GM15510 (cell line): Measurements from ENCODE around the gene ZSWIM9.
A peak's percentile ranks its signal among the peaks of the same experiment; 100 is the strongest.

Experiments used
- POLR2A ChIP-seq: IDR thresholded peaks from 3 replicates; pipeline ENCODE4 v1.6.1; 2011; ENCODE audit warnings: borderline replicate concordance; ENCODE audit not compliant: insufficient read length; ENCODE audit errors: extremely low read depth

Gene ZSWIM9

DNA sequence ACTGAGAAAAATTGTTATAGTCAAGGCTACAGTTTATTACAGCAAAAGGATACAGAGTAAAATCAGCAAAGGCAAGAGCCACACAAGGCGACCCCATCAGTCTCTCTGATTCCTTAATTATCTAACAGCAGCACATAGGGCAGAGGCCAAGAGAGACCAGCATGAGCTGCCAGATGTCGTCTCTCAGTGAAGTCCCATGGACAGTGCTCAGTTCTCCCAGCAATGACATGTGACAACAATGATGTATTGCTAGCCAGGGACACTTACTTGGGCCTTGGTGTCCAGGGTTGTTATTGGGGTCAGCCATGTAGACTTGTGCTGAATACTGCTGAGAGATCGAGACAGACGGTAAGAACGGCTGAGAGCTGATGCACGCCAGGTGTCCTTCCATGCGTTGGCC, 22.3 kb downstream of the ZSWIM9 start:
- TF ChIP-seq POLR2A: no peak

DNA sequence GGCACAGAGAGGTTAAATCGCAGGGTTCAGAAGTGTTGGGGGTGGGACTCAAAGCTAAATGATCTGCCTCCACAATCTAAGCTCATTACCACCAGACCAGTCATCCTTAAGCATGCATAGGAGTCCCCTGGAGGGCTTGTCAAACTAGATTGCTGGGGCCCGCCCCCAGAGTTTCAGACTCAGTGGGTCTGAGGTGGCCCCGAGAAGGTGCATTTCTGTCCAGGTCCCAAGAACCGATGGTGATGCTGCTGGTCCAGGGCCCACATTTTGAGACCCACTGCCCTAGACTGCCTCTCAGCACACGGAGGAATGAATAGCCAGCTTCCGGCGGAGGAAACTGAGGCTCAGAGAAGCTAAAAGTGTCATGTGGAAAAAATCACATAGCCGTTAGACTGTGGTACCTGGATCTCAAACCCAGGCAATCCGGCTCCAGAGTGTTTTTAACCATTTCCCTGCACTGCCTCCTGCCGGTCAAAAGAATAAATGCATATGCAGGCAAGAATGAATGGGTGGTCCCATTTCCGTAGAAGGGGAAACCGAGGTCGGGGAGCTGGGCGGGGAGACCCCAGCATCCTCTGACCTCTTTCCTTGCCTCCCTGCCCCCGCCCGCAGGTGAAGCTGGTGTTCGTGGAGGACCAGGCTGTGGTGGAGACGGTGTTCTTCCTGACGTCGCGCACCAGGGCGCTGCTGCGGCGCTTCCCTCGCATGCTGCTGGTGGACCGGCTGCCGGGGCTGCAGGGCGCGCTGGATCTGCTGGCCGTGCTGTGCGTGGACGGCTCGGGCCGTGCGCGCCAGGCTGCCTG, 23.8 kb downstream of the ZSWIM9 start:
- TF ChIP-seq POLR2A: no peak

- TF ChIP-seq POLR2A: no peak
Observed at GRCh38 chr19:48194844-48195830, 24.7 kb downstream of the ZSWIM9 start.

DNA sequence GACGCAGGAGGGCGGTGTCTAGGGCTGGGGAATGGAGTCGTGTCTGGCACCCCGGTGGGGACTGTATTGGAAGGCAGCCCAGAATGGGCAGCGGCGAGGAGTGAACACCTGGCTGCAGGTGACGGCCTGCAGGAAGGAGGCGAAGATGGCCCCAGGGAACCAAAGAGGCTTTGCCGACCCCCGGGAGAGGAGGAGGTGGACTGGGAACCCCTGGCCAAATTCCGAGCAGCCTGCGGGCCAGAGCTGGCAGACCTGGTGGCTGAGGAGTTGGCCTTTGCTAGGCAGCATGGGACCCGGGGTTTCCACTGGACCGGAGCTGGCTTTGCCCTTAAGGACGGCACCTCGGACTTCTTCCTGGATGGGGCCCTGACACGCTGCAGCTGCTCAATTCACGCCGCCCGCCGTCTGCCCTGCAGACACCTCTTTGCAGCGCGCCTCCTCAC, 25.9 kb downstream of the ZSWIM9 start:
- no peak for TF ChIP-seq POLR2A

DNA sequence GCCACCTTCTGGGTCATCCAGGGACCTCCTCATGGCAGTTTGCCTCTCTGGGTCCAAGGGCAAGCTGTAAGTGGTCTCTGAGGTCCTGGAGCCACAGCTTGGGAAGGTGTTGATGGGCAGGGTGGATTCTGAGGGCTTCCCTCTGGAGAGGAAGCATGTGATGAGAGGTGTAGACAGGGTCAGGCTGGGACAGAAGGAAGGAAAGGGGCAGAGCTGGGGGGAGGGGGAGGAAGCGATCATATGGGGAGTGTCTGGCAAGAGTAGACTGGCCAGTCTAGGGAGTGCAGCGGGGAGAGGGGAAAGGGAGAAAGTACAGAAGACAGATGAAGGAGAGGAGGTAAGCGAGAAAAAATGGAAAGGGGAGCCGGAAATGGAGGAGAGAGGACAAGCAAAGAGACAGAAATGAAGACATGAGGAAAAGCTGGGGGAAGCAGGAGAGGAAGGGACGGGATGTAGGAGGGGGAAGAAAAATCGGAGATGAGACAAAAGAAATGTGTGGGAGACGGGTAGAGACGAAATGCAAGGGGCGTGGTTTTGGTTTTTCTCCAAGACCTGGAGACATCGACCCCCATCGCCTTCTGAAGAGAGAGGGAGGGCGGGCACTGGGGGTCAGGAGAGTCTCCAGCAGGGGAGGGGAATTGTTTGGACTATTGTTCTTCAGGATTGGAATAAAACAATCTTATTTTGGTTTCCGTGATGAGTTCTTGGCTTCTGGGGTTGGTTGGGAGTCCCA, 26.6 kb downstream of the ZSWIM9 start:
- TF ChIP-seq POLR2A: no peak

- no peak for TF ChIP-seq POLR2A
Observed at GRCh38 chr19:48203222-48203793, 32.8 kb downstream of the ZSWIM9 start.

DNA sequence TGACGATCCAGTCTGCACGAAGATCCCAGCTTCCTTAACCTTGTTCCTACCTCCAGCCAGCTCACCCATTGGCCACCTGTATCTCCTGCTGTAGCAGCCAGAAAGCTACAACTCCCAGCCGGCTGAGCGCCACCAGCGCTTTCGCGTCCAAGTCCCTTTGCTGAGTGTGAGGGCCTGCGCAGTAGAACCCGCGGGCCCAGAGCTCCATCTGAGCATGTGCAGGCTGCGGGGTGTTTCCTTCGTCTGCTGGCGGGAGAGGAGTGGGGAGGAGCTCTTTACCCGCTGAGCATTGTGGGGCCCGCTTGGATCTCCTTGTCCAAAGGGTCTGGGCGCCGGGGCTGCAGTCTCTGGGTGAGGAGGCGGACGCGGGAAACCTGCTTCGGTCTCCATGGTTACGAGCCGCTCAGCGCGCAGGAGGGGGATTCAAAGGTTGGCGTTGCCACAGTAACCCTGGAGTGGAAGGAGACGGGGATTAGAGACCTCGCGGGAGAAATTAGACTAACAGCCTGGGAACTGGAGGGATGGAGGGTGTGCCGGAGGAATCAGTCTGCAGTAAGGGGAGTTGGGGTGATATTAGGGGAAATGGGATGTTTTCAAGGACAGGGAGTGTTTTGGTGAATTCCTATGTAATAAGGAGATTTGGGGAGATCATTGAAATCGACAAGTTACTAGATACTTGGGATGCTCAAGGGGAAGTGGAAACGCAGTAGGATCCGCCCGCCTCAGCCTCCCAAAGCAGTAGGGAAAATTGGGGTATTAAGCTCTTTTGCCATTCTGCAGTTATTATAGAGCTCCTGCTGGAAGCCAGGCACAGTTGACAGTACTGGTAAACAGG, 33.5 kb downstream of the ZSWIM9 start:
- TF ChIP-seq POLR2A: peak; percentile 89

DNA sequence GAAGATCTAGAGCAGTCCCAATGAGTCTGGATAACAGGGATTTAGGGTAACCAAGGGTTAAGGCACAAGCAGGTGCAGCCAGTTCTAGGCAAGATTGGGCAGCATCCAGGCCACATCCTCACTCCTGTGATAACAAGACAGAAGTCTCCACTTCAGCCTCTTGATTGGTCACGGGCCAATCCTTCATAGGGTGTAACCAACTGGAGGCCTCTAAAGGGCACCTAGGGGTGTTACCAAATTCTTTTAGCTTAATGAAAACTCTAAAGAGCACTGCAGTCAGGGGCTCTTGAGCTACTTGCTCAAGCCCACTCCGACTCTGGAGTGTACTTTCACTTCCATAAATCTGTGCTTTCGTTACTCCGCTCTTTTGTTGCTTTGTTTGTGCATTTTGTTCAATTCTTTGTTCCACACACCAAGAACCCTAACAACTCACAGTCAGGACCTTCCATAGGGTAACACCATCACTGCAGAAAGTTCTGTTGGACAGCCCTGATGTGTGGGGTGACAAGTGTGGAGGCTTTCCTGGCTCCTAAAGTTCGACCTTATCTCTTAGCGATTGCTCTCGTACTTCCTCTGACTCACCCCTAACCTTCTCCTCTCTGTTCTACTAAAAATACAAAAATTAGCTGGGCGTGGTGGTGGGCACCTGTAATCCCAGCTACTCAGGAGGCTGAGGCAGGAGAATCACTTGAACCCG, 36.1 kb downstream of the ZSWIM9 start:
- no peak for TF ChIP-seq POLR2A

DNA sequence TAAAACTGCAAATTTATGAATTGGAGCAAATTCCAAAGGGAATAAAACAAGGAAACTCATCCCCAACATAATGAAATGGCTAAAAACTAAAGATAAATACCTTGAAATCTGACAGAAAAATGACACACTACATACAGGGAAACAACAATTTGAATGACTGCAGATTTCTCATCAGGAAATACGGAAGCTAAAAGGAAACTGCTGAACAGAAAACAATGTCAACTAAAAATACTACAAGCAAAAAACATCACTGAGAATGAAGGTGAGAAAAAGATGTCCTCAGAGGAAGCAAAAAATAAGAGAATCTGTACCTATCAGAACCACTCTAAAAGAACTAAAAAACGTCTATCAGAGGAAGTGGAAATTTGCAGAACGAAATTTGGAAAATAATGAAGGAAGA, 39.5 kb downstream of the ZSWIM9 start:
- no peak for TF ChIP-seq POLR2A

- no peak for TF ChIP-seq POLR2A
Observed at GRCh38 chr19:48213959-48214358, 43.5 kb downstream of the ZSWIM9 start.

- TF ChIP-seq POLR2A: no peak
Observed at GRCh38 chr19:48216933-48217332, 46.5 kb downstream of the ZSWIM9 start.

GRCh38 chr19:48218997-48219396, 48.5 kb downstream of the ZSWIM9 start:
- no peak for TF ChIP-seq POLR2A

- TF ChIP-seq POLR2A: no peak
Observed at GRCh38 chr19:48221628-48222027, 51.1 kb downstream of the ZSWIM9 start.
